ENCODE results near the gene EYS.
A peak's percentile ranks its signal among the peaks of the same experiment; 100 is the strongest.

GRCh38 chr6:63802606-63803206 is 1904.3 kb downstream of the EYS start:
- TF ChIP-seq CTCF (IDR thresholded peaks at IDR 0.05 in 2 of 3, conservative IDR thresholded peaks at IDR 0.05 in 1 of 3; ENCODE audit: borderline replicate concordance in 1 of 3, insufficient read depth in 1 of 3, low read depth in 2 of 3, low read length in 2 of 3) (peak; percentile 59 to 69 (median 61)), POLR2A (IDR thresholded peaks at IDR 0.05; ENCODE audit: borderline replicate concordance, extremely low read depth, insufficient read depth, insufficient read length) (no peak), ATF3 (IDR thresholded peaks at IDR 0.05) (no peak), POLR2AphosphoS5 (IDR thresholded peaks at IDR 0.05; ENCODE audit: low read depth, low read length) (no peak), RAD21 (IDR thresholded peaks at IDR 0.05; ENCODE audit: low read depth) (peak; percentile 79), EZH2phosphoT487 (IDR thresholded peaks at IDR 0.05; ENCODE audit: borderline replicate concordance) (no peak), YY1 (IDR thresholded peaks at IDR 0.05; ENCODE audit: extremely low read depth, insufficient replicate concordance, low read depth, low read length) (no peak), ZFX (IDR thresholded peaks at IDR 0.05) (no peak), JUND (IDR thresholded peaks at IDR 0.05) (no peak)
